Activated gamma-delta T cell treated with Interleukin-2 at 50 U/mL for 16 hours (primary cell): Measurements from ENCODE around the gene AGER.
"Not testable (repeated sequence)": the region's sequence is repeated elsewhere in the genome, so short reads cannot be mapped to it uniquely, and the experiment has no call there.

ENCODE experiments used
- DNase-seq: peaks from one replicate; pipeline ENCODE4 v3.0.0-alpha.2; 2020

Gene AGER

DNA sequence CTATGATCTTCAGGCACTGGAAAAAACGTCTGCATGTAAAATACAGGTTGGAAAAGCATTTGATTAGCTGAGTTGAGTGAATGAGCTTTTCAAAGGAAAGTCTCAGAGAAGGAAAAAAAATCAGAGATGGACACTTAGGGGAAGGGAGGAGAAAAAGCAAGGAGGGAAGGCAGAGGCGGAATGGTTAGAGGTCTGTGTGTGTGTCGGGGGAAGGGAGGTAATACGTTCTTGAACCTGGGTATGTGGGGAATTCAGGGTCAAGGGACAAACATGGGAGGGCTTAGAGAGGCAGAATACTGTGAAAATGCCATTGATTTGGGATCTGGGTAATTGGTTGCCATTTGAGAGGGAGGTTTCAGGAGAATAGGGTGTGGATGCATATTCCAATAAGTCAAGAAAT lies 37.4 kb downstream of the AGER start:
- DNase-seq: no peak

GRCh38 chr6:32146287-32146686 lies 37.8 kb downstream of the AGER start:
- DNase-seq: no peak

- DNase-seq: not testable (repeated sequence)
Observed at GRCh38 chr6:32144238-32144637, 39.8 kb downstream of the AGER start.

- DNase-seq: no peak
Observed at GRCh38 chr6:32140420-32141046, 43.5 kb downstream of the AGER start.

GRCh38 chr6:32139590-32139989 lies 44.5 kb downstream of the AGER start:
- no peak for DNase-seq

DNA sequence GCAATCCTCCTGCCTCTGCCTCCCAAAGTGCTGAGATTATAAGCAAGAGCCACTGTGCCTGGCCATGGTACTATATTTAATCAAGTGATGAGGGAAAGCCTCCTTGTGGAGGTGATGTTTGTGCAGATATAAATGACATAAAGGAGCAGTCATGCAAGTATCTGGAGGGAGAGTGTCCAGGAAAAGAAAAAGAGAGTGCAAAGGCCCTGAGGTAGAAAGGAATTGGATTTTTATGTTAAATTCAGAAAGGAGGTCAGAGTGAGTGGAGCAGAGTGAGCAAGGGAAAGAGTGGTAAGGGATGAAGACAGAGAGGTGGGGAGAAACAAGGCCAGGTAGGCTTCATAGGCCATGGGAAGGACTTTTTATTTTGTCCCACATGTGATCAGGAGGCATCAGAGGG lies 46.6 kb downstream of the AGER start:
- DNase-seq: no peak

GRCh38 chr6:32133786-32134185 lies 50.3 kb downstream of the AGER start:
- no peak for DNase-seq

DNA sequence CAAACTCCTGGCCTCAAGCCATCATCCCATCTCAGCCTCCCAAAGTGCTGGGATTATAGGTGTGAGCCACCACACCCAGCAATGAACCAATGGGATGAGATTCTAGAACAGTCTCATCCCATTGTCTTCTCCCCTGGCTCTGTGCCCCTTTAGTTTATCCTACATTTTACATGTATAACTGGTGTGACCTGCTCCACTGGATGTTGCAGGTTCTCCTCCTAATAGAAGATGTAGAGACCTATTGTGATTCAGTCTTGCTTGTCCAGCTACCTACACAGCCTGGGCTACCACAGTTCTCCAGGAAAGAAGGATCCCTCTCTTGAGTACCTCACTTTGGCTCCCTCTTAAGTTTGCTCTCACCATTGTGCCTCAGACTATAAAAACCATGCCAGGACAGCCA lies 51.9 kb downstream of the AGER start:
- no peak for DNase-seq

- DNase-seq: no peak
Observed at GRCh38 chr6:32131439-32131948, 52.6 kb downstream of the AGER start.
